GM12864 (cell line): ENCODE measurements around the gene CATSPER4.
"Not testable (repeated sequence)": the region's sequence is repeated elsewhere in the genome, so short reads cannot be mapped to it uniquely, and the experiment has no call there.

Source experiments
- DNase-seq: peaks from one replicate; pipeline ENCODE4 v3.0.0-alpha.2; 2011; ENCODE audit warnings: low read depth
- H3K4me3 ChIP-seq: 2 replicates; pipeline ENCODE4 v1.5.1; 2011; ENCODE audit warnings: mild to moderate bottlenecking, low read depth, low read length, control low read depth
- TF ChIP-seq, protein P1 (sequence below): IDR thresholded peaks from 2 replicates; pipeline ENCODE4 v1.5.1; 2011; ENCODE audit warnings: low read depth, mild to moderate bottlenecking, moderate library complexity, low read length, control low read depth, inconsistent platforms; ENCODE audit errors: missing control alignments

The CATSPER4 gene

GRCh38 chr1:26225033-26225831 is 34.8 kb downstream of the CATSPER4 start:
- TF ChIP-seq, protein P1, sequence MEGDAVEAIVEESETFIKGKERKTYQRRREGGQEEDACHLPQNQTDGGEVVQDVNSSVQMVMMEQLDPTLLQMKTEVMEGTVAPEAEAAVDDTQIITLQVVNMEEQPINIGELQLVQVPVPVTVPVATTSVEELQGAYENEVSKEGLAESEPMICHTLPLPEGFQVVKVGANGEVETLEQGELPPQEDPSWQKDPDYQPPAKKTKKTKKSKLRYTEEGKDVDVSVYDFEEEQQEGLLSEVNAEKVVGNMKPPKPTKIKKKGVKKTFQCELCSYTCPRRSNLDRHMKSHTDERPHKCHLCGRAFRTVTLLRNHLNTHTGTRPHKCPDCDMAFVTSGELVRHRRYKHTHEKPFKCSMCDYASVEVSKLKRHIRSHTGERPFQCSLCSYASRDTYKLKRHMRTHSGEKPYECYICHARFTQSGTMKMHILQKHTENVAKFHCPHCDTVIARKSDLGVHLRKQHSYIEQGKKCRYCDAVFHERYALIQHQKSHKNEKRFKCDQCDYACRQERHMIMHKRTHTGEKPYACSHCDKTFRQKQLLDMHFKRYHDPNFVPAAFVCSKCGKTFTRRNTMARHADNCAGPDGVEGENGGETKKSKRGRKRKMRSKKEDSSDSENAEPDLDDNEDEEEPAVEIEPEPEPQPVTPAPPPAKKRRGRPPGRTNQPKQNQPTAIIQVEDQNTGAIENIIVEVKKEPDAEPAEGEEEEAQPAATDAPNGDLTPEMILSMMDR = no peak
- DNase-seq = no peak
- no peak overlapping the region for H3K4me3 ChIP-seq

DNA sequence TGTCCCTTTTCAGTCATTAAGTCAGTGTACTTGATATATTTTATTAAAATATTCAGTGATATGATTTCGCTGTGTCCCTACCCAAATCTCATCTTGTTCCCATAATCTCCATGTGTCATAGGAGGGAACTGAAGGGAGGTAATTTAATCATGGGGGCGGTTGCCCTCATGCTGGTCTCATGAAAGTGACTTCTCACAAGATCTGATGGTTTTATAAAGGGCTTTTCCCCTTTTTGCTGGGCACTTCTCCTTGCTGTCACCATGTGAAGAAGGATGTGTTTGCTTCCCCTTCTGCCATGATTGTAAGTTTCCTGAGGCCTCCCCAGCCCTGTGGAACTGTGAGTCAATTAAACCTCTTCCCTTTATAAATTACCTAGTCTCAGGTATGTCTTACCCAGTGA is 40.3 kb downstream of the CATSPER4 start:
- DNase-seq, H3K4me3 ChIP-seq: not testable (repeated sequence)

DNA sequence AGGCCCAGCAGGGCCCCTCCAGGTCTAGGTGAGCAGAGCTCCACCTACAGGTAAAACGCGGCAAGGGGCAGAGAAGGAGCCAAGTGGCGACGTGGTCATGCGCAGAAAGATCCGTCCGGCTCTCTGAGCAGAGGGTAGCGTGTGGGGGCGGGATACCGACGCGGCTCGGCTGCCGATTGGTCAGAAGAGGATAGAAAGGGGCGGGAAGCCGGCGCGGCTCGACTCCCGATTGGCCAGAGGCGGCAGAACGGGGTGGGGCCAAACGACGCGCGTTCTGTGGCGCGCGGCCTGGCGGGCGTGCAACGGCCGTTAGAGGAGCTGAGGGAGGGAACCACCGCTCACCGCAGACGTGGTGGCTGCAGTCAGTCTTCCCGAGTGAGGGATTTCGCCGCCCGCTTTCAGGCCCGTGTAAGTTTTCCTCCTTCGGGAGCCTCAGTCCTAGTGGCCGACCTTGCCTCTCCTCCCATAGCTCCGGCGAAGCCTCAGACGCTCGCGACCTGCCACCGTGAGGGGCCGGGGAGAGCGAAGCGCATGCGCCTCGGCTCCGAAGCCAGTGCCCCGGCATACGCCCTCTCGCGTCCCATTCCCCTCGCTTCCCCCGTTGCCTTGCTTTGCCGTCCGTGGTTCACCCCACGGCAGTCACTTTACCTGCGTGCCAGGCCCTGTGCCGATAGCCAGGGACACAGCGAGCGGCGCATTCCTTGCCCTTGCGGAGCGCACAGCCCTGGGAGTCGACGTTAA is 43.7 kb downstream of the CATSPER4 start, which contains the start of gene CEP85:
Gene CEP85, plus strand, starts transcription at position 298 of the 741 bp plus-strand sequence. CDS start 5,584 bp downstream, outside the sequence.
- TF ChIP-seq, protein P1 = peak; percentile 90
- DNase-seq = peak; percentile 94
- peak within 1 kb of the TSS; percentile 80 for H3K4me3 ChIP-seq

DNA sequence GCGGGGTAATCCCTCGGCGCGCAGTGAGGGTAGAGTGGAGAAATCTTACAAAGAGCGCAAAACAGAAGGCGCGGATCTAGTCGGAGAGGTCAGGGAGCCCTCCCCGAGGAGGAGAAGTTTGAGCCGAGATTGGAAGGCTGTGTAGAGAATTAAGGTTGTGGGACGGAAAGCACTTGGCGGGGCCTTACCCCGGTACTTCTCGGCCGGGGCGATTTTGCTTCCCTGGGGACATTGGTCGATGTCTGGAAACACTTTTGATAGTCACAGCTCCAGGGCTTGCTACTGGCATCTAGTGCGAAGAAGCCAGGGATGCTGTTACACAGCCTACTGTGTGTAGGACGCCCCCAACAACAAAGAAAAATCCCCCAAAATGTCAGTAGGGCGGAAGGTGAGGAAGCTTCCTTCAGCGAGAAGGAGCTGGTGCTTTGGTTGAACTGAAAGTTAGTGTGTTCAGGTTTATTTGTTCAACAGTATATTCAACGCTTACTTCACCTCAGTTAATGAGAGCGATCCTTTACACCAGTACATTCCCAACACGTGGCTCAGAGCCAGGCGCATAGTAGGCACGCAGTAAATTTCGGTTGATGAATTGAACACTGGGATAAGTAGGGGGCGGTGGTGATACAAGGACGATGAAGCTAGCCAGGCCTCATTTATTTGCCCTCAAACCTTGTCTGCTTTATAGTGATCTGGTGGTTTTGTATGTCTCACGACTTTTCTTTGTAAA is 44.4 kb downstream of the CATSPER4 start:
- H3K4me3 ChIP-seq = peak overlapping the region; percentile 80
- no peak for DNase-seq
- TF ChIP-seq, protein P1 = no peak

DNA sequence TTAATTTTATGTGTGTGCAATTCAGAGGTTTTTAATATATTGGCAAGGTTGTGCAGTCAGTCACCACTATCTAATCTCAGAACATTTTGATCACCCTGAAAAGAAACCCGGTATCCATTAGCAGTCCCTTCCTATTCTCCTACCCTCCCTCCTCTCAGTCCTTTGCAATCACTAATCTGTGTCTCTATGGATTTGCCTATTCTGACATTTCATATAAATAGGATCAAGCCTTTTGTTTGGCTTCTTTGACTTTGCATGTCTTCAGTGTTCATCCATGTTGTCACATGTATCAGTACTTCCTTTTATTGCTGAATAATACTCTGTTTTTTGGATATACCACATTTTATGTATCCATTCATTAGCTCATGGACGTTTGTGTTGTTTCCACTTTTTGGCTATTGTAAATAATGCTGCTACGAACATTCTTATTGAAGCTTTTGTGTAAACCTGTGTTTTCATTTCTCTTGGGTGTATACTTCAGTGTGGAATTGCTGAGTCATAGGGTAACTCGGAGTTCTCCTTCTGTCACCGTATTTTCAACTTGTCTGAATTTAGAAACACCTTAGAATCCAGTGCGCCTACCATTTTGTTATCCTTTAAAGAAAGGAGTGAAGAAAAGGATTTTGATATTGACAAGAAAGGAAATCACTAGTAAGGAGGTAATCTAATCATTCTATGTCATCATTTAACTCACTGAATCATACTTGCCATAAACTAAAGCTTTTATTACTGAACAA is 47.0 kb downstream of the CATSPER4 start:
- no peak overlapping the region; the same call in 1 of the 2 replicates for H3K4me3 ChIP-seq
- DNase-seq = no peak
- TF ChIP-seq, protein P1 = no peak

DNA sequence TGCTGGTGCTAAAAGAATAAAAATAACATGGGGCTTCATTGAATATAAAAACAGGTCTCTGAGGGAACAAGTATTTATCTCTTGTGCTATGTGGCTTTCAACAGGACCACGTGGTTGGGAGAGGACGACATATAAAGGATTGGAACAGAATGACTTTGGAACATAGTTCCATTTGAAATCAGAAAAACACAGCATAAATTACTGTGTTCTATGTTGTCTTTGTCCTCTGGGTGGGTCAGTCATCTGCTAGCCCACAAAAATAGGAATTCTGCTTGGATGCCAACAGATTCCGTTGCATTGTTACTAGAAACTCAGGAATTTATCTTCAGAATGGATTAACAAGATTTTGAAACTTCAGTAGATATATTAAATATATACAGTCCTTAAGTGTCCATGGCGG is 49.5 kb downstream of the CATSPER4 start:
- H3K4me3 ChIP-seq = no peak overlapping the region
- DNase-seq = no peak
- TF ChIP-seq, protein P1 = no peak
